Measurements from ENCODE around the gene NF2. TPM values are rescaled to one million over a fixed set of nuclear protein-coding genes. Genes with fewer than 3 reads are reported as not detected.

The NF2 gene
- total and polyA plus RNA-seq, 8 donors = 5.8 to 37.6 (median 18.3) TPM

- H3K27ac ChIP-seq = no peak overlapping the region
- no peaks in the 10 kb centered on the region for H3K9me3 ChIP-seq
- DNase-seq = no peak
- intact Hi-C loops (cut with DNase I; ENCODE audit: low total_unique reads) = no loop called here
- no peak overlapping the region for H3K4me3 ChIP-seq
- TF ChIP-seq CTCF (IDR thresholded peaks at IDR 0.05) (no peak), POLR2AphosphoS5 (IDR thresholded peaks at IDR 0.05) (no peak), EP300 (IDR thresholded peaks at IDR 0.05) (no peak), POLR2A (IDR thresholded peaks at IDR 0.05) (no peak)
- peaks cover 13 to 24% (median 16%) of the 10 kb centered on the region in 4 donors for H3K4me1 ChIP-seq
- no peaks in the 10 kb centered on the region for H3K27me3 ChIP-seq
- WGBS, 5 donors = 53 to 70% (median 57%) methylated on average over 2 of the region's 2 CpGs
- H3K36me3 ChIP-seq = no peaks in the 10 kb centered on the region
Observed at GRCh38 chr22:29609139-29609538, 5.7 kb downstream of the NF2 start.

GRCh38 chr22:29610780-29611179, 7.3 kb downstream of the NF2 start:
- intact Hi-C loops (cut with DNase I; ENCODE audit: low total_unique reads) = no loop called here

GRCh38 chr22:29615705-29616327, 12.4 kb downstream of the NF2 start:
- Histone ChIP-seq H3K36me3 (no peaks in the 10 kb centered on the region), H3K4me3 (no peak overlapping the region), H3K4me1 (peaks cover 6 to 27% (median 22%) of the 10 kb centered on the region in 4 donors), H3K9me3 (no peaks in the 10 kb centered on the region), H3K27me3 (no peaks in the 10 kb centered on the region), H3K27ac (no peak overlapping the region)
- no peak for DNase-seq
- TF ChIP-seq EP300 (IDR thresholded peaks at IDR 0.05) (no peak), CTCF (IDR thresholded peaks at IDR 0.05) (no peak), POLR2A (IDR thresholded peaks at IDR 0.05) (no peak), POLR2AphosphoS5 (IDR thresholded peaks at IDR 0.05) (no peak)
- 71 to 84% (median 73%) methylated on average over 4 of the region's 4 CpGs for WGBS, 5 donors
- intact Hi-C loops (cut with DNase I; ENCODE audit: low total_unique reads) = no loop called here

More at GRCh38 chr22:29610780-29611179, 7.3 kb downstream of the NF2 start:
- H3K27me3 ChIP-seq = no peaks in the 10 kb centered on the region
- no peak overlapping the region for H3K4me3 ChIP-seq
- no peaks in the 10 kb centered on the region for H3K9me3 ChIP-seq
- H3K27ac ChIP-seq = no peak overlapping the region
- TF ChIP-seq POLR2A (IDR thresholded peaks at IDR 0.05) = no peak
- no peak for TF ChIP-seq CTCF (IDR thresholded peaks at IDR 0.05)
- TF ChIP-seq POLR2AphosphoS5 (IDR thresholded peaks at IDR 0.05) = no peak
- DNase-seq = no peak
- no peaks in the 10 kb centered on the region for H3K36me3 ChIP-seq
- H3K4me1 ChIP-seq = peaks cover 0 to 8% (median under 1%) of the 10 kb centered on the region in 4 donors
- 69 to 91% (median 81%) methylated on average over 1 of the region's 1 CpG for WGBS, 5 donors

GRCh38 chr22:29617922-29618629, 14.6 kb downstream of the NF2 start:
- DNase-seq = peak in 1 of 2 donors; percentile 87
- 11 to 27% (median 16%) methylated on average over 2 of the region's 2 CpGs for WGBS, 5 donors
- no peak overlapping the region for H3K4me3 ChIP-seq
- intact Hi-C loops (cut with DNase I; ENCODE audit: low total_unique reads) = no loop called here
- H3K9me3 ChIP-seq = no peaks in the 10 kb centered on the region
- TF ChIP-seq POLR2A (IDR thresholded peaks at IDR 0.05) (no peak), EP300 (IDR thresholded peaks at IDR 0.05) (no peak), CTCF (IDR thresholded peaks at IDR 0.05) (no peak), POLR2AphosphoS5 (IDR thresholded peaks at IDR 0.05) (no peak)
- no peaks in the 10 kb centered on the region for H3K36me3 ChIP-seq
- H3K27ac ChIP-seq = peak overlapping the region in 1 of 5 donors; percentile 34
- H3K4me1 ChIP-seq = peaks cover 6 to 45% (median 31%) of the 10 kb centered on the region in 4 donors
- H3K27me3 ChIP-seq = no peaks in the 10 kb centered on the region
